SW 1271 (cell line): ENCODE results near the gene FRS2.

Source experiments
- DNase-seq, 2 experiments: peaks; one replicate each; lab custom pipeline; 2025; lab: John Stamatoyannopoulos, UW

The FRS2 gene

DNA sequence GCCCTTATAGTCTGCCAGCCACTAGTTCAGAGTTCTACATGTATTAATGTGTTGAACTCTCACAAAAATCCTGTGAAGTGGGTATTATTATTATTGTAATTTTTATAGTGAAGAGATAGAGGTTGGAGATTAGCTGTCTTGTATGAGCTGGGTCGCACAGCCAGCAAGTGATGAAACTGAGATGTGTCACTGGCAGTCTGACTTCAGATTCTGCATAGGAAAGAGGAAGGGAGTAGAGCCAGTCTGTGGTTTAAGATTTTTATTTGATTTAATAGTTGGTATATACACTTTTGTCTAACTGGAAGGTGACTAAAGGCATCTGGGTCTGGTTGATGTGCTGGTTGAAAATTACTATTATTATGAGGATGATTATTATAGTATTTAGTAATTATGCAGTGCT lies 5.8 kb upstream of the FRS2 start:
- DNase-seq, result no peak

DNA sequence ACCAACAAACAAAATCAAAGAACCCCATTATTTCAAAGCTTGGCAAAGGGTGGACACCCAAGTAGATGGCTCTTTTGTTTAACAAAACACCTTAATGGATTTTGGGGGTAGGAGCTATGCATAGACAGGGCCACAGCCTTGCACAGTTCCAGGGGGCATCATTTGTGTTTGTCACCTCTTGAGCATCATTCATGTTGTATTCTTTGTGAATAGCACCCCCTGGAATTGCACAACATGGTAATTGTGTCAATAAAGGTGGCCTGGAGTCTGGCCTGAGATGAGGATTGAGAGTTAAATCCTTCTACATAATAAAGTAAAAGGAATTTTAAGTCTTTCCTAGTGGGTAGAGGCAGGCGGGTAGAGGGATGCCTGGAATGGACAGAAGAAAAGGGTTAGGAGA lies 3.3 kb upstream of the FRS2 start:
- no peak for DNase-seq

DNA sequence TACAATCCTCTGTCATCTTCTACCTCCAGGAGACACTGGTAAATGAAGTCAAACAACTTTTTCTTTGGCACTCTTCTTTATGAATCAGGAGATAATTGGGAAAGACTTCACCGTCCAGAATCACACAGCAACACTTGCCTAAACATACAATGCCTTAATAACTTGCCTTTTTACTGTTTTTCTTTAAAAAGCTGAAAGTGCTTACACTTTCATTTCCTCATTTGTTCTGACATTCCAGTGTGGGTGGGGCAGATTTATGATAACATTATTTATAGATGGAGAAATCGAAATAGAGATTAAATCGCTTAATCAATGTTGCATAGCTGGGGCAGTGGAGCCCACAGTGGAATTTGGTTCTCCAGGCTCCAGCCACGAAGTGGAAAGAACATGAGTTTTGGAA lies 2.8 kb upstream of the FRS2 start:
- no peak for DNase-seq

DNA sequence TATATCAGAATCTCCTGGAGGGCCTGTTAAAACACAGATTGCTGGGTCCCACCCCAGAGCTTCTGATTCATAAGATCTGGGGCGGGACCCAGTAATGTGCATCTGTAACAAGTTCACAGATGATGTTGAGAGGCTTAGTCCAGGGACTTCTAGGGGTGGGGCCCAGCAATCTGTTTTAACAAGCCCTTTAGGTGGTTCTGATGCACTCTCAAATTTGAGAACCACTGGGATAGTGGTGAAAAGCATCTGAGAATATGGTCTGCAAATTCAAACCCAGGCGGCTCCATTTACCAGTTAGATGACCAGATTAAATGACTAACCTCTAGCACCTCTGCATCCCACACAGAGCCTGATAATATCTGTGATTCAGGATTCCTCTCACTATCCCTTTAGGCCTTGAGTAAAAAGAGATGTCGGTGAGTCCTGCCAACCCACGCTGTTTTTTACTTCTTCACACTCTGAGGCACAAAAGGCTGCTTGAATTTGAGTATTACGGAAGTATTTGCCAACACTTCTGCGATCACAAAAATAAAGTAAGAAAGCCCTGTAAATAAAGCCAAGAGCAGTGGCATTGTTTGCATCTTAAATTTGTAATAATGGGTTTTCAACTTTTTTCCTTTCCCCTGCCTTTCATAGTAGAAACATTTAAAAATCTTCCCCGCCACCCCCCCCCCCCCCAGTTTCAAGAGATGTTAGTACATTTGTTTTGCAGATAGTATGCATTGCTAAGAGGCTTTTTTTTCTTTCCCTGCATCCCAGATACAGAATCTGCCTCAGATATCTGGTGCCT lies 1.8 kb upstream of the FRS2 start:
- DNase-seq, result no peak

DNA sequence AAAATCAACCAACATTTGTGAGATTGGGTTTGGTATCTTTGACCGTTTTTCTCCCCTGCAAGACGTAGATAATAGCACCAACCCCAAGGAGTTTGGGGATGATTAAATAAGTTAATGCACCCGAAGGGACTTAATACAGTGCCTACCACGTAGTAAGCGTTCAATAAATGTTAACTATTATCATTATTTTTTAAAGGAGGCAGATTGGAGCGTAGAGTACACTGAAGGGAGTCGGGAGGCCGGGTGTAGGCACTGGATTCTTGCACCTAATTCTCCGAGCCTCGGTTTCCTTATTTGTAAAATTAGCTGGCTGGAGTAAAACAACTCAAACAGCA lies 367 bp upstream of the FRS2 start:
- DNase-seq, result no peak

DNA sequence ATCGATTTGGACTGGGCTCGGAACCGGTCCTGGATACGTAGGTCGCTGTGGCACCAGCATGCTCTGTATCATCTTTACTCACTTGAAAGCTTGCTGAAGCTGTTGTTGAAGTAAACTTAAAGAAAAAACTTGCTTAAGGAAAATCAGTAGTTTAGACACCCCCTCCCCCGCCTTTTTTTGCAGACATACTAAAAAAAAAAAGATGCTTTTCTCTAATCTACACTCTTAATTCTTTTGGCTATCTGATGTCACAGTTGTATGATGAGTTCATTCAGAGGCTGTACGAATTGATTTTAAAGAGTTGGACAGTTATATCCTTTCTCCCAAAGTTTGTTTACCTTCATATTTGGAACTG lies 865 bp downstream of the FRS2 start:
- no peak for DNase-seq

DNA sequence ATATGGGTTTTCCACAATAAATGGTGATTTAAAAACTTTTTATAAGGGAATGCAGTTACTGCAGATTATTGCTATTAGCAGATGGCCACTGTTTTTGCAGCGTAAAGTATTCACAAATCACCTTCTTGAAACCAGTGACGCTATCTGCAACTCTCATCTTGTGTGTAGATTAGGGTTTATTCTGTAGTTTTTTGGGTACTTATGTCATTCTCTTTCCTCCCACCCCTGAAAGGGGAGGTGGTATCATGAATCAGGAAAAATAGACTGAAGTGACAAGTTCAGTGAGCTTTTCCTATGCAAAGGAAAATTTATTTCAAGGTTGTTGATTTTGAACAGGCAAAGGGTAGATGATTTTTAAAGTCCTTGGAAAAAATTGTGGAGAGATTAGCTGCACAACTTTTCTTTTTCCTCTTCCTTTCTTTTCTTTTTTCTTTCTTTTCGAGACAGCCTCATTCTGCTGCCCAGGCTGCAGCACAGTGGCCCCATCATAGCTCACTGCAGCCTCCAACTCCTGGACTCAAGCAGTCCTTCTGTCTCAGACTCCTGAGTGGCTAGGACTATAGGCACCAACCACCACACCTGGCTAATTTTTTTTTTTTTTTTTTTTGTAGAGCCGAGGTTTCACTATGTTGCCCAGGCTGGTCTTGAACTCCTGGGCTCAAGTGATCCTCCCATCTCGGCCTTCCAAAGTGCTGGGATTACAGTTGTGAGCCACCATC lies 1.6 kb downstream of the FRS2 start:
- no peak for DNase-seq

DNA sequence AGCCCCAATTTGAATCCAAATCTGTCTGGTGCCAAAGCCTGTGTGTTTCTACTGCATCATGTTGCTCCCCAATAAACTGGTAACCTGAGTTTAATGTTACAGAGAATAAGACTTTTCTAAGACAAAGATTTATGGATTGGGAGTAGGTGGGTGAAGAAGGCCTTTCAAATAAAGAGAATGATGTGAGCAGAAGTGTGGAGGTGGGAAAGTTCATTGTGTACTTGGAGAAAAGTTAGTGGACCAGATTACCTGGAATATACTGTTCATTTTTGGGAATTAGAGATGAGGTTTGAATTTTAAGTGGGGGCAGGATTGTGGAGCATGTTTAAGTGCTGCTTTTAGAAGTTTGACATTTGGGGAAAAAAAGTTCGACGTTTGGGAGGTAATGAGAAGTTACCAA lies 3.1 kb downstream of the FRS2 start:
- no peak for DNase-seq

DNA sequence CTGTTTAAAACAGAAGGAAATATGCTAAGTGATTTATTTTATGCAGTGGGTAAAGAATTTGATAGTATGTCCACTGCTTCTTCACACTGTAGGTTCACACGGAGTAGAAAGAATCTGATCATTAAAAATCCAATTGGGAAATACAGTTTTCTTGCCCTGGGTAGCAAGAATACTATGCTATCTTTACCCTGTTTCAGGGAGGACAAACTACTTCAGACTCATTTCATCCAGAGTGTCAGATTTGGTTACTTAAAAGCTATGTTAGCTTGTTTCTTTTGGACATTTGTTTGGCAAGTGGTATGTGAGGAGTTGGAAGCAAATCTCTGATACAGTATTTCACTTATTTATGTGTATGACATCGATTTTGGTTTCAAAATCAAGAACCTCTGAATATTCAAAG lies 4.3 kb downstream of the FRS2 start:
- no peak for DNase-seq

DNA sequence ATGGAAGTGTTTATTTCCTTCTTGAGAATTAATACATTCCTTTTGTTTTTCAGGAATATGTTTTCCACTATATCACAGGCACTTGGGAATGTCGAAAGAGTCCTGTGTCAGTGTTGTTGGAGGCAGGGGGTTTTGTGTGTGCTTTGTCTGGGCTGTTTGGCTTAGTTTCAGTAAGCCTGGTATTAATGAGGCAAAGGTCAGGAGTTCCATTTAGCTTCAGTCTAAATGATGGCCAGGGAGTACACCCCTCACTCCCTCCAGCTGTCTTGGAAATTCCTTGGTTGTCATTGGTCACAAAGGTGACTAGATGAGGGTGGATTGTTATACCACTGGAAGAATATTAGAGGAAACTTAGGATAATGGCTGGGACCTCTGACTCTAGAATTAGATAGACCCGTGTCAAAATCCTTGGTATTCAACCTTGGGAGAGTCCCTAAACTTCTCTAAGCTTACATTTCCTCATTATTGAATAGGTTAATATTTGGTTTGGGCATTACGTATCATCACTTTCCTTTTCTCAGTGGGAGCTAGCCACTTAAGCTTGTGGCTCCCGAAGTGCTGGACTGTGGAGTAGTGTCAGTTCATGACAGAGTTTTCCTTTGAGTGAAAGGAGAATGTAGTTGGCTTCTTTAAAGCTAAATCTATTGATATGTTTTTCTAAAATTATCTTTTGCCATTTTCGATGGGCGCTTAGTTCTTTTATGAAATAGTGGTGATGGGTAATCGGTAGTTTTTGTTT lies 5.2 kb downstream of the FRS2 start:
- no peak for DNase-seq

DNA sequence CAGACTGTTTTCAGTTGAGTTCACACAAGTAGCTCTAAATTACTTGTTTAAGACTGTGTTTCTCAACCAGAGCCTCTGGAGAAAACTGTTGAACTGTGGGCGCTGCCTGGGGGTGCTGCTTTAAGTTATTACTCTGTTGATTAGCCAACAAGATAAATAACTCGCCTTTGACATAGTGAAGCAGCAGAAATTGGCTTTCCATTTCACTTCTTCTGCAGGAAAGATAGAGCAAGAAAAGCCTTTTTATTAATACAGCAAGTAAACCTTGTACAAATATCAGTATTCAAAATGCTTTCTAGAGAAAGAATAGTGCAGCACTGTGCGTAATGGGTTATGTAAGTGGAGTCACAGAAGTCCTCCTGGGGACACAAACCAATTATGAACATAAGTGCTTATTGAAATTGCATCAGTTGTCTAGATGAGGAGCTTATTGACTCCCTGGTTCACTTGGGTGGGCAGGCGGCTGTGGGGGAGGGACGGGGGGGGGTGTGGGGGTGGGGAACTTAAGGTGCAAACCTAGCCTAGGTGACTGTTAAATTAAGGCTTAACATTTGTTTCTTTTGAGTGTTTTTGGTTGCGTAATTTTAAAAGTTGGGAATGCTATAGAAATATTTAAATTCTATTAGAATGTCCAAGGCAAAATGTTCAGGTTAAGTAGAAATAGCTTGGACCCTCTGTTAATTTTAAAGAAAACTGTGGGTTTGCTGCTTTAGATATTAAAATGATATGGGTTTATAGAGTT lies 6.3 kb downstream of the FRS2 start:
- DNase-seq, result no peak

DNA sequence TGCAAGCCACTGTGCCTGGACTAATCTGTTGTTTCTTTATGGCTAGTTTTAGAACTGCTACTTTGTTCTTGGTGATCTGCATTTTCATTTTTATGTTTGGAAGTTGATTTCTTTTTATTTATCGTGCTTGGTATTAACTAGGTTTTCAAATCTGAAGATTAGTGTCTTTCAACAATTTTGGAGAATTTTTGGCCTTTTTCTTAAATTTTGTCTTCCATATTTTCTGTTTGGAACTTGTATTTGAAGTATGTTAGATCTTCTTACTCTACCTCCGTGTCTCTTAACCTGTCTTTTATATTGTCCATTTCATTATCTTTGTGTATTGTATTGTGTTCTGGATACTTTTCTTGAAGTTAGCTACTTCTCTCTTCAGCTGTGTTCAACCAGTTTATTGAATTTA lies 9.5 kb downstream of the FRS2 start:
- no peak for DNase-seq

DNA sequence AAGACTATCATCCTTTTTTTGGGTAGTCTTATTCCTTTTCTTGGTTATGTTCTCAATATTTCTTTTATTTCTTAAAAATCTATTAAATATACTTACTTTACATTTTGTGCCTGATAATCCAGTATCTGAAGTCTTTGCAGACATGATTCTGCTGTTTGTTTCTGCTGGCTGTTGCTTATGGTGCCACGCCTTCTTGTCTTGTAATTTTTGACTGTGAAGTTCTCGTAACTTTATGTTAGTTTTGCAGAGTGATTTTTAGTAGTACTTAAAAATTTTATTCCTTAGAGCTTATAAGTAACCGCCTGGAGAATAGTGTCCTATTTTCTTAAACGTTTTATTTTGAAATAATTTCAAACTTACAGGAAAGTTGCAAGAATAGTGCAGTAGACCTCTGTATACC lies 10.5 kb downstream of the FRS2 start:
- DNase-seq, result no peak

DNA sequence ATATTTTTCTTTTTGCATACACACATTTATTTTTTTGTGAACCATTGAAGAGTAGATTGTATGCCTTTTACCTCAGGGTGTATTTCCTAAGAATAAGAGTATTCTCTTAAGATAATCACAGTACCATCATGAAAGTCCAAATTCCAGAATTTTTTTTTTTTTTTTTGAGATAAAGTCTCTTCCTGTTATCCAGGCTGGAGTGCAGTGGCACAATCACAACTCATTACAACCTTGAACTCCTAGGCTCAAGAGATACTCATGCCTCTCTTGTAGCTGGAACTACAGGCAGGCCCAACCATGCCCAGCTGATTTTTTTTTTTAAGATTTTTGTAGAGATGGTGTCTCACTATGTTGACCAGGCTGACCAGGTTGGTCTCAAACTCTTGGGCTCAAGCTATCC lies 10.9 kb downstream of the FRS2 start:
- DNase-seq, result no peak

DNA sequence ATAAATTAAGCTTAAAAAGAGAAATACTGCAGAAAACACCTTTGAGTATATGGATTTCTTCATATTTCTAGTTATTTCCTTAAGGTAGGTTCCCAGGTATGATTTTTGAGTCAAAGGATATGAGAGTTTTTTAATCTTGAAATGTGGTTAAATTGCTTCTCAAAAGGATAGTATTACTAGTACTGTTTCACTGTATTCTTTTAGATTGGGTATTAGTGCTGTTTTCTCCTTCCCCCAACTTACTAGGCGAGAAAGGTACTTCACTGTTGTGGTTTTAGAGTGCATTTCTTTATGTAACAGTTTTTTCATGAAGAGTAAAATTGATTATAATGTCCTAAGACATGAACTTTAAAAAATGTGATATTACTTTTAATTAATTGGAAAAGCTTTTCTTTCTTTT lies 13.5 kb downstream of the FRS2 start:
- DNase-seq, result no peak

DNA sequence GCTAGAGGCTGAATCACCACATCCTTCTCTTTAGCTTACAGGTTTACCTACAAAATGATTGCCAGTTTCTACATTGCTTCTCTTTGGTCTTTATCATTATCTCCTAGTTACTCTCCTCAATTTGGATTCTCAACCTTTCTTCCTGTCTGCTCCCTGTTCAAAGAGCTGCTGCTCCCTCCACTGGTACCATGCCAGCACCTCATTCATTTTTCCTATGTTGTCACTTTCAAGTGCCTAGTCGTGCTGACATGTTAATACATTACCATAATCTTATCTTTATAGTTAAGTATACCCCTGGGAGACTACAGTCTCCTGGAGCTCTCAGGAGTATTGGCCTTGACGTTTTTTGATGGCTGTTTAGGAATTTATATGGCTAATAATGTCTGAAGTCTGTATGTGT lies 14.2 kb downstream of the FRS2 start:
- no peak for DNase-seq

DNA sequence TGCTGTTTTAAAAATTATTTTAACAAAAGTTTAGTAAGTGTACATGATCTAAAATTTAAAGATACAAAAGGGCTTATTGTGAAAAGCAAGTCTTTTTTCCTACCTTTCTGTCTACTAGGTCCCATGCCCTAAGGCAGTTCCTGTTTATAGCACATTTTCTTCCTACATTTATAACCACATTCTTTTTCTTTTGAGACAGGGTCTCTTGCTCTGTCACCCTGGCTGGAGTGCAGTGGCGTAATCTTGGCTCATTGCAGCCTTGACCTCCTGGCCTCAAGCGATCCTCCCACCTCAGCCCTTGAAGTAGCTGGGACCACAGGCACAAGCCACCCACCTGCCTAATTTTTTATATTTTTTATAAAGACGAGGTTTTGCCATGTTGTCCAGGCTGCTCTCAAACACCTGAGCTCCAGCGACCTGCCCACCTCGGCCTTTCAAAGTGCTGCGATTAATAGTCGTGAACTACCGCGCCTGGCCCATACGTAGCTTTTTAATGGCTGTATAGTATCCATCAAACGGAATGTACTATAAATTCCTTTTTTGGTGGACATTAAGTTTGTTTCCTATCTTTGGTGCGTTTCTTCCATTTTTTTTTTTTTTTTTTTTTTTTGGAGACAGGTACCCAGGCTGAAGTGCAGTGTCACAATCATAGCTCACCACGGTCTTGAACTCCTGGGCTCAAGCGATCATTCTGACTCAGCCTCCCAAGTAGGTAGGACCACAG lies 20.9 kb downstream of the FRS2 start:
- no peak for DNase-seq

DNA sequence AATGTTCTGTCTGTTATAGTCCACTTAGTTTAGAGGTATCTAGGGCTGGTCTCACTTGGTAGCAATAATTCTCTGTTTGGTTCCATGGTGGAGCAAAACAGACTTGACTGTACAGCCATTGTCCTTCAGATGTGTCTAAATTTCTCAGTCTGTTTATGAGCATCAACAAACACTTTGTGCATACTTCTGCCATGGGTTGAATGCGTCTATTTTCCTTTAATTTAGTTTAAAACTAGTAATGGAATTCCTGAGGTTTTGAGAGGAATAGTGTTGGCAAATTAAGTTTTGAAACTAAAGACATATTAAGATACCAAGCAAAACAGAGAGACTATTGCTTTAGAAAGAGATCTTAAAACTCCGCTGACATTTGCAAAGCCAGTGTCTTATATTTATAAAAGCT lies 22.6 kb downstream of the FRS2 start:
- DNase-seq, result no peak

DNA sequence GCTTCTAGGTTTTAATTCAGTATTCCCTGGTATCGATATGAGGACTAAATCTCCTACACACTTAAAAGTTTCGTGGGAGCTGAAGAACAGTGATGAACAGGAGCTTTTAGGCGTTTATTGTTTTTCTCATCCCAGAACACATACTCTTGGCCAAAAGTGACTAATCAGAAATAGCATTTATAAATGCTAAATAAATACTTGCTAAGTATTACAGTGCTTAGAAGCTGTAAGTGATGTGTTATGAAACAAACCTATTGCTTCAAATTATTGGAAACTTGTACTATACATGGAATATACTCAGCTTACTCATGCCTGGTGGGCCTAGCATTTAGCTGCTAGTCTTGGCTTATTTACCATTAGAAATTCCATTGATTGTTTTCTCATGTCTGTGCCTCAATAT lies 24.9 kb downstream of the FRS2 start:
- no peak for DNase-seq

DNA sequence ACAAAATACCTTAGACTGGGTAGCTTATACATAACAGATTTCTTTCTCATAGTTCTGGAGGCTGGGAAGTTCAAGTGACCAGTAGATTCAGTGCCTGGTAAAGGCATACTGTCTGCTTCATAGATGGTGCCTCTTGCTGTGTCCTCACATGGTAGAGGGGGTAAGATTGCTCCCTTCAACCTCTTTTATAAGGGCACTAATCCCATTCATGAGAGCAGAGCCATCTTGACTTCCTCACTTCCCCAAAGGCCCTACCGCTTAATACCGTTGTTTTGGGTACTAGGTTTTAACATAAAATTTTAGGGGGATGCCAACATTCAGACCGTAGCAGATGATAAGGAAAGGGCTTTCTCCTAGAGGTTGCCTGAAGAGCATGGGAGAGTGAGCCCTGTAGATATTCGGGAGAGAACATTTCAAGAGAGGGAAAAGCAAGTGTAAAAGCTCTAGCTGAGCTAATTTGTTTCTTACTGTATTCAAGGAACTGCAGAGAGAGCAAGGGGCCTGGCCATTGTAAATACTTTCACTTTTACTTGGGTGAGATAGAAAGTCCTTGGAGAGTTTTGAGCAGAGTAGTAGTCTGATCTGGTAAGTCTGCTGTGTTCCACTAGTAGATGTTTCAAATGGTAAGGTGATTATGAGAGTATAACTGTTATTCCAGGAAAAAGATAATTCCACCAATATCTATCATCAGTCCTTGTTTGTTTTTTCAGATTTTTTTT lies 27.3 kb downstream of the FRS2 start:
- DNase-seq, result peak in 1 of 2 experiments; percentile 43

DNA sequence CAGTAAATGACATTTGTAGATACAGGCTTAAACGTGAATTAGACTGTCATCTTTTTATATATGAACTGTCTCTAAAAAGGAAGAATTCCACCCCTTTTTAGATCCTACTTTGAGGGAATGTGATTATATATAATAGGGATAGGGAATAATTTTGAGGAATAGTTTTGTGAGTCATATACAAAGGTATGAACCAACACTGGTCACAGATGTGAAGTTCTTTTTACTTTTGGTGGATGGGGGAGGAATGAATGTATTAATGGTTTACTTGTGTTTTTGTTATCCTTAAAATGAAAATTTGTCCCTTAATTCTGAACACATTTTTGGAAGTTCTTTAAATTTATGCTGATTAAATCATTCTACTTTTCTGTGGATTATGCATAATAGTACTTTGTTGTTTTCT lies 30.4 kb downstream of the FRS2 start:
- DNase-seq, result peak in 1 of 2 experiments; percentile 49
